Measurements from ENCODE around the gene ZMYND10.

ZMYND10 gene

DNA sequence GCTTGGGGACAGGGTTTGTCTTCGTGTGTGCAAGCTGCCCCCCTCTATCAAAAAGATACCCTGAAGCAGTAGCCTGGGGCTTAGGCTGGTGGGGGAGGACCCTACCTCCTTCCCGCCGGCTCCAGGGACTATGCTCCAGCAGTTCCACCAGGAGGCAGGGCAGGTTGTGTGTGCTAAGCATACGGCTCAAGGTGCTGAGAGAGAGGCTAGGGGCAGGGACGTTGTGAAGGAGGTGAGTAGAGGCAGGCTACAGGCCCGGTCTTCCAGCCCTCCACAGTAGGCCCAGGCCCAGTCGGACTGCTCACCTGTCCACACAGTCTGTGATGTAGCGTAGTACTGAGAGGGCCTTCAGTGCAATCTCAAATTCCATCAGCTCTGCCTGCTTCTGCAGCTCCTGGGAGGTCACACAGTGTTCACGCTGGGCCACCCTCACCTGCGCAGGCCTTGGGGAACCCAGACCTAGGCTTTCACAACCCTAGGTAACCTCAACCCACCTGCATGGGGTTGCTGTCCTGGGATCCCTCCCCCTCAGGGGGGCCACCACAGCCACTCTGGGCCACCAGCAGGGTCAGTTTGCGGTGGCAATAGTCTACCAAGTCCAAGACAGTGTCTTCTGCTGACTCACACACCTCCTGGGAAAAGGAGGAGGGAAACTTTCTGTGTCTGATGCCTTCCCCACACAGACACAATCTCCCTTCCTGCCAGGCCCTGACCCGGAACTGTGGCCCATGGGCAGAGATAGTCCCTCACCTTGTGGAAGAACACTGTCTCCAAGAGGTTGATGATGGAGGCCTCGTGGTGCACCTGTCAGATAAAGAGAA, 2.5 kb downstream of the ZMYND10 start:
- DNase-seq, result no peak

DNA sequence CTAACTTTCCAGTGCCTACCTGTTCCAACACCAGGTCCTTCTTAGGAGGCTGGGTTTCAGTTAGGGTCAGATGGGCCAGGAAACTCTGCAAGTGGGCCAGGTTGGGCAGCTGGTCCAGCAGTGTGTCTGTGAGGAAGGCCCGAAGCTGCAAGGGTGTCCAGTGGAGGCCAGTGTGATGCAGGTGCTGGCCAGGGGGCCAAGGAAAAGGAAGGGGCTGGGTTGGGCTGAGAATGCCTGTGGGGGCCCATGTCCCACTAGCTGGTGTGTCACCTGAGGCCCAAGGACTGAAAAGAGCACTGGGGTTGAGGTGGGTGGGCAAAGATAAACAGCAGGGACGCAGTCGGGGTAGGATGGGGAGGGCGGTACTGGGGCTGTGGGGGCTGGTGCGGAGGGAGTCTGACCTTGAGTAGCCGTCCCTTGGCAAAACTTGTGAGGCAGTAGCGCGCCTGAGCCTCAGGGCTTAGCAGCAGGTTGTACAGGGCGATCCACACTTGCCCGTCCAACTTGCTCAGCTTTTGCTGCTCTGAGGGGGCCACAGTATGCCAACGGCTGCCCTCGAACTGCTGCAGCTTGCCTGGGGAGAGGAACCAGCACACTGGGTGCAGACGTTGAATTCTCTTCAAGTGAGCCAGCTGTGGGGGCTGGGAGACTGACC, 3.4 kb downstream of the ZMYND10 start:
- DNase-seq, result no peak

DNA sequence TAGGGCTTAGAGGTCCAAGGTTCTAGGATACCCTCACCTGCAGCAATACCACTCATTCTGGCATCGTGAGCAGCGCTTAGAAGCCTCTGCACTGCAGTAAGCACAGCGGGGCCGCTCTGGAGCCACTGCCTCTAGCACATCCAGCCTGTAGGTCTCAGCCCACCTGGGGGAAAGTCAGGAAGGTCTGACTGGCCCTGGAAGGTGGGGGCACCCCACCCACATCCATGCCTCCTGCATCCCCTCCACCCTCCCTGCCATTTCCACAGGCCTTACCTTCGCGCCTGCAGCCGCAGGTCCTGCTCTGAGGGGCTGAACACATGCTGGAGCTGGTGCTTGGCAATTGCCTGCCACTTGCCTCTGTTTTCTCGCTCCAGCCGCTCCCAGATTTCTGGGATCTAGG, 4.0 kb downstream of the ZMYND10 start:
- DNase-seq, result no peak

DNA sequence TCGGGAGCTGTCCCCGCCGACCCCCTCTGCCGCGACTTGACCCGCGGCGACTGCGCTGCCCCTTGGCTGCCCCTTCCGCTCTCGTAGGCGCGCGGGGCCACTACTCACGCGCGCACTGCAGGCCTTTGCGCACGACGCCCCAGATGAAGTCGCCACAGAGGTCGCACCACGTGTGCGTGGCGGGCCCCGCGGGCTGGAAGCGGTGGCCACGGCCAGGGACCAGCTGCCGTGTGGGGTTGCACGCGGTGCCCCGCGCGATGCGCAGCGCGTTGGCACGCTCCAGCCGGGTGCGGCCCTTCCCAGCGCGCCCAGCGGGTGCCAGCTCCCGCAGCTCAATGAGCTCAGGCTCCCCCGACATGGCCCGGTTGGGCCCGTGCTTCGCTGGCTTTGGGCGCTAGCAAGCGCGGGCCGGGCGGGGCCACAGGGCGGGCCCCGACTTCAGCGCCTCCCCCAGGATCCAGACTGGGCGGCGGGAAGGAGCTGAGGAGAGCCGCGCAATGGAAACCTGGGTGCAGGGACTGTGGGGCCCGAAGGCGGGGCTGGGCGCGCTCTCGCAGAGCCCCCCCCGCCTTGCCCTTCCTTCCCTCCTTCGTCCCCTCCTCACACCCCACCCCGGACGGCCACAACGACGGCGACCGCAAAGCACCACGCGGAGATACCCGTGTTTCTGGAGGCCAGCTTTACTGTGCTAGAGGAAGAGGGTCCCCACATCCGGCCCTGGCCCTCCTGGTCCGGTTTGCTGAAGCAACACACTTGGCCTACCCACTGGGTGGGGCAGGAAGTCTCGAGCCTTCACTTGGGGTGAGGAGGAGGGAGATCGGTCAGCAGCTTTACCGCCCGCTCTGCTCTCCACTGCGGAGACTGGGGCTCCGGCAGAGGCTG, 4.8 kb downstream of the ZMYND10 start, which contains the start of gene RASSF1:
Gene RASSF1 (minus strand): TSS at position 389 of the 882 bp plus-strand sequence. CDS start 31 bp downstream, at position 358.
- DNase-seq, result no peak

DNA sequence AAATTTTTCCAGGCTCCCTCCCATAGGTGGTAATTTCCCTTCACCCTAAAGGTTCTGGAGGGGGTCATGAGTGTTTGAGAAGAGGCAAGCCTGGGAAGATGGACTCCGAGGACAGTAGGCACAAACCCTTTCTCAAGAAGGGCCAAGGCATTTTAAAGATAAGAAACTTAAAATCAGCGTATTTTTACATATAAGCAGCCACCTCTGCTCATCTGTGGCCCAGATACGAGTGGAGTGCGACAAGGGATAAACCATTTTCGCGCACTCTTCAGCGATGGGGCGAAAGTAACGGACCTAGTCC, 5.4 kb downstream of the ZMYND10 start:
- no peak for DNase-seq

DNA sequence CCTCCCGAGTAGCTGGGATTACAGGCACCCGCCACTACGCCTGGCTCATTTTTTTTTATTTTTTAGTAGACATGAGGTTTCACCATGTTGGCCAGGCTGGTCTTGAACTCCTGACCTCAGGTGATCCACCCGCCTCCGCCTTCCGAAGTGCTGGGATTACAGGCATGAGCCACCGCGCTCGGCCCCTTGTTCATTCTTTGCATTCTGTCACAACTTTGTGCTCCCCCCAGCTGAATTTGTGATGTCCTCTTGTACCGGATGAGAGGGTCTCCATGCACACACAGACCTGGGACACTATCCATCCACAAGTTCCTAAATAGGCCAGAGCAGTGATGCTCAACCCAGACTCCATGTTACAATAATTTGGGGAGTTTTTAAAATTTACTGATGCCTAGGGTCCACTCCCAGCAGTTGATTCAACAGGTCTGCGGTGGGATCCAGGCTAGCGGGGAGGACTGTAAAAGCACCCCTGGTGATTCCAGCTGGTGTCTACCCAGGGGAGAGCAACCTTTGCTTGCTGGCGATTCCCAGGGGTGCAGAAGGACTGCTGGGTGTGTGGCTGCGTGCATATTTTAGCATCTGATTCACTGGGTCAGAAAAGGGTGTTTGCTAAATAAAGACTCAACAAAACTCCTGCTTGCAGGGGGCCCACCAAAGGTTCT, 5.9 kb downstream of the ZMYND10 start:
- no peak for DNase-seq

DNA sequence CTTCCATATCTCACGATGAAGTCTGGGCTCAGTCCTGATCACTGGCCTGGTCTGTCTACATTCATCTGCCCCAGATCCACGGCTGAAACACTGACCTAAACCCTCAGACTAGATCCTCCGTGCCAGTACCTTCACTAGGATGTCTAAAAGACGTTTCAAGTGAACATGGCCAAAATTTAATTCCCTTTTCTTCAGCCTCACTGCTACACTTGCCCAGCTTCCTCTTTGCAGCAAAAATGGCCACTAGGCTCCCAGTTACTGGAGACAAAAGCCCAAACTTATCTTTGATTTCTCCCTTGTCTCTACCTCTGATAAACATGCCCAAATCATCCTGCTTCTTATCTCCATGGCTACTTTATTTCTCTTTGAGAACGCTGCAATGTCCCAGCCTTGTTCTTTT, 6.6 kb downstream of the ZMYND10 start:
- no peak for DNase-seq

DNA sequence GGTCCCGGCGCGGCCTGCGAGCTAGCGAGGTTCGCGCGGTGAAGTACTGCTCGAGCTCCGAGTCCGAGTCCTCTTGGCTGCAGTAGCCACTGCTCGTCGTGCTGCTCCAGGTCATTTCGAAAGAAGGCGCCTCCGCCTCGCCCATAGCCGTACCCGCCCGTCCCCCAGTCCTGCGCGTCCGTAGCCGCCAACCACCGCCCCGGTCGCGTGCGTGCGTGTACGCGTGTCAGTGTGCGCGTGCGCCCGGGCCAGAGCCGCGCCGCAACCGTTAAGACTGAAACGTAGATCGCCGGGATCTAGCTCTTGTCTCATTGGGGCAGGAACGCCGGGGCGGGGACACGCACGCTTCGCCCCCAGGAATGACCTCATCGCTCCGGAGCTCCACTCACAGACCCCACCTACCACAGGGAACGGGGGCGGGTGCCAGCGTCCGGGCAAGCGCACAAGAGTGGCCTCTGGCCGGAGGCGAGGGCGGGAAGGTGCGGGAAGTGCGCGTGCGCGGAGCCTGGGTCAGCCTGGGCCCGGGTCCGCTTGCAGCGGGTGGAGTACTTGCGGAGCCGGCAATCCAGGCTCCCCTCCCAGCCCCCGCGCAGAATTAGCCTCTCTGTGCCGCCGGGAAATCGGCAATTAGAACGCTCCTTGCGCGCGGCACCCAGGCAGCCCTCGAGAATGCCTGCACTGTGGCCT, 8.2 kb downstream of the ZMYND10 start:
- DNase-seq, result peak; percentile 87

DNA sequence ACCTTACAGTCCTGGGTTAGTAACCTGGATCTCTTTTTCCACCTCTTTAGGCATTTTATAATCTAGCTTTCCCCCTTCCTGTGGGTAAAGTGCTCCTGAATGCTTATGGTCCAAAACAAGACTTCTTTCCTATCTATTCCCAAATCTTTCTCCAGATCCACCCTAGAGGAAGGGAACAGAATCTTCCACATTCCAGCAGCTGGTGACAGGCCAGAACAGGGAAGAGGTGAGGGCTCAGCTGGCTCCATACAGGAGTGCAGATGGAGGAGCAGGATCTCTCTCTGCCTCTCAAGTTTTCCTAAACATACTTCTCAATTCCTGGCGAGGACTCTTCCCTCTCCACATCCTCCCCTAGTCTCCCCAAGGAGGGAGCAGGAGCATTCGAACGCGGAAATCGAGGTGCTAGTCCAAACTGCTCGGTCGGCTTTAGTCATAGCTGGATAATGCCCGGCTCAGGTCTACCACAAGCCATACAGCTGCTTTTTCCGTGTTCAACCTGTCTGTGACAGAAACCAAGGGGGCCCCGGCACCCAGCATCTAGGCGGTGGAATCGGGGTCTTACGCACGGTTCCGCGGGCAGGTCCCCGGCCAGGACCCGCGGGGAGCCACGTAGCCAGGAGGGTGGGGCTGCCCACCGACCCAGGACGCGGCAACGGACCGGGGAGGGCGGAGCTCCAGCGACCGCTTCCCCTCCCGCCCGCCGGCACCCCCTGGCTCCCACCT, 8.9 kb downstream of the ZMYND10 start:
- DNase-seq, result no peak

DNA sequence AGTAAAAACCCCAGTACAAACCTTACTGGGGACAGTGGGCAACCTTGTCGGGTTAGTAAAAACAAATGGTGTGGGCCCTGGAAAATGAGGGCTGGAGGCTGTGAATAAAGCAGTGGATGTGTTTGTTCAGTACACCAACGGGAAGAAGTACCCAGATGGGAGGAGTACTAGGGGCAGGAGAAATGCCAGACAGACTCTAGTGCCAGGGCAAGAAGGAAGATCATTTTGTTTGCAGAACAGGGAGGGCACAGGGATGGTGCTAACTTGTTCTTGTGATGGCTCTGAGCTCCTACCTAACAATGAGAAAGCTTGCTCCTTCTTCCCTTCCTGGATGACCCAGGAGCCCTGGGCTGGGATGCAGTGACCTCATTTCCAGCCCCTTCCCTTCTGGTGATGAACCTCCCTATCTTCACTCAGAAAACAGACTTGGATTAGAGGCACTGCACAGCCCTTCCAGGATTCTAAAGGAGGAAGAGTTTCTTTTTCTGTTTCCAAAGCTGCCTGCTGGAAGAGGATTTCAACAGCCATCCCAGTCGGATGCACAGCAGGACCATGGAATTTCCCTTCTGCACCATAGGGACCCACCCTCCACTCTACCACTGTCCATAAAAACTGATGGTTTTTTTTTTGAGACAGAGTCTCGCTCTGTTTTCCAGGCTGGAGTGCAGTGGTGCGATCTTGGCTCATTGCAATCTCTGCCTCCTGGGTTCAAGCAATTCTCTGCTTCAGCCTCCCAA, 11.0 kb downstream of the ZMYND10 start:
- DNase-seq, result no peak

DNA sequence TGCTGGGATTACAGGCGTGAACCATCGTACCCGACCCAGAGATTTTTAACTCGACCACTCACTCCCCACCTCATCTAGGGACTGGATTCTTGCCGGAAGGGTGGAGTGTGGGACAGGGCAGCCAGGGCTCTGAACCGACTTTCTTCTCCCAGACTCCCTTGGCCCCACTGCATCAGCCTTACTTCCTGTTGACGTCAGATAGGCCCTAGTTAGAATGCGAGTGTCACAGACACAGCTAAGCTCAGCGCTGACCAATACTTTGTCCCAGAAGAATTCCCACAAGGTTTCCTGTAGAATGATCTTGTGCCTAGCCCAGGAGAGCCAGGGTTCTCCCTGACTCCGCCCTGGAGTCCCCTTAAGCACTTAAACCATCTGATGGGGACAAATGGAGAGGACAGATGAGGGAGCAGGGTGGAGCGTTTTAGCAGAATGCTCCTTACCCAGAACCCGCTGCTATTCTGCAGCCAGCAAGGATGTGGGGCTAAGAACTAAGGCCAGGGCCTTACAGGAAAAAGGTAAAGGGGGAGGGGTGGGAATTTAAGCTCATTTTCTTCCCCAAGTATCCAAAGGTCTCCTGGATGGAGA, 11.7 kb downstream of the ZMYND10 start:
- DNase-seq, result no peak

DNA sequence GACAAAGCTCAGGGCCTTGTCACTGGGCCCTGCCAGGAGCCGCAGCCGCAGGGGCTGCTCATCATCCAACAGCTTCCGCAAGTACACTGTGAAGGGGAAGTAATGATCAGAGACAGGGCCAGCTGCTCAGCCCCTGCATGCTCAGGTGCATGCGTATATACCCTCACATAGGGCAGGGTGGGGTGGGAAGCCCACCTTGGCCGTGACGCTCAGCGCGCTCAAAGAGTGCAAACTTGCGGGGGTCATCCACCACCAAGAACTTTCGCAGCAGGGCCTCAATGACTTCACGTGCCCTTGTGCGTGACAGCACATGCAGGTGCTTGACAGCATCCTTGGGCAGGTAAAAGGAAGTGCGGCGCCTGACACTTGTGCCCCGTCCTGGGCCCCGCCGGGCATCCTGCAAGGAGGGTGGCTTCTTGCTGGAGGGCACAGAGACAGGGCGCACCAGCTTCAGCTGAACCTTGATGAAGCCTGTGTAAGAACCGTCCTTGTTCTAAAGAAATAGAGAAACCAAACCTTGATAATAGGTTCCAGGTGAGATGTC, 14.1 kb downstream of the ZMYND10 start:
- no peak for DNase-seq

DNA sequence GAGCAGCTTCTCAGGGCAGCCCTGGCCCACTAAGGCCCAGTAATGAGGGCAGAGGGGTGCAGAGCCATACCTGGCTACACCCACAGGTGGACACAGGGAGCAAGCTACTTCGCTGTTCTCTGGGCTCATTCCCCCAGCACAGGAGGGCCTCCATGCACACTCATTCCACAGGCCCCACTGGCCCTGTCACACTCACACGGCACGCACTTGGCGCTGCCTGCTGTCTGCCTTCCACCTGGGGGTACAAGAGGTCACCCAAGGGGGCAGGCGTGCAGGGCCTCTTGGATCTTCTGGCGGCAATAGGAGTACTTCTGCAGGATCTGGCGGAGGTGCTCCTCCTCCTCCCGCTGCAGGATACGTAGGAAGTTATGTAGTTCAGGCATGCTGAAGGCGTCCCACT, 15.2 kb downstream of the ZMYND10 start:
- DNase-seq, result no peak

DNA sequence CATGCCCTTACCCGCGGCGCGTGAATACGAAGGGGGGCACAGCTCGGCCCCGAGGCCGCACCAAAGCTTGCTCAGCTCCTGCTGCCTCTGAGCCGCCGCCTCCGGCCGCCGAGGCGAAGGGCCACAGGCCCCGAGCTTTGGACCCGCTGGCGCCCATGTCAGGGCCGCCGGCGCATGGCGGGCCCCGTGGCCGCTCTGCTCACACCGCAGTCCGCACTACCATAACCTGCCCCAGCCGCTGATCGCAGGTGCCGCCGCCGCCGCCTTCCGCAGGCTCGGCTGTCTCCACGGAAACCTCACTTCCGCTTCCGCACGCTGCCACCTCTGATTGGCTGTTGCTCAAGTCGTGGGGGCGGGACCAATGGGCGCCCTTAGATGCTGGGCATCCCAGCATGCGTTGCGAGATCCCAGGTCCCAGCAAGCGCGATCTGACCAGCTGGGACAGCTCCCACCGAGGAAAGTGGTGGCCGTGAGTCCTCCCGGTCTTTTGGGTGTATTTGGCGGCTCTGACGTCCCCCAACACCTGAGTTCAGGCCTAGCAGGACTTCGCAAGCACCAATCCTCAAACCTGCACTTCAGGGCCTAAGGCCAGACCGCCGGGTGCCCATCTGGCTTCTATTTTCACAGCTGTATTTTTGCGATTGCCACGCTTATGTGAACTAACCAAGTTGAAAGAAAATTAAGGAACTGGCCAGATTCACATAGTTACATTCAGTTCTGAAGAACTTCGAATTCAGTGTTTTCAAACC, 17.4 kb downstream of the ZMYND10 start, which contains the start of gene TUSC2:
Gene TUSC2 (minus strand): TSS at position 281 of the 749 bp plus-strand sequence. CDS start 124 bp downstream, at position 157.
- DNase-seq, result peak; percentile 82

DNA sequence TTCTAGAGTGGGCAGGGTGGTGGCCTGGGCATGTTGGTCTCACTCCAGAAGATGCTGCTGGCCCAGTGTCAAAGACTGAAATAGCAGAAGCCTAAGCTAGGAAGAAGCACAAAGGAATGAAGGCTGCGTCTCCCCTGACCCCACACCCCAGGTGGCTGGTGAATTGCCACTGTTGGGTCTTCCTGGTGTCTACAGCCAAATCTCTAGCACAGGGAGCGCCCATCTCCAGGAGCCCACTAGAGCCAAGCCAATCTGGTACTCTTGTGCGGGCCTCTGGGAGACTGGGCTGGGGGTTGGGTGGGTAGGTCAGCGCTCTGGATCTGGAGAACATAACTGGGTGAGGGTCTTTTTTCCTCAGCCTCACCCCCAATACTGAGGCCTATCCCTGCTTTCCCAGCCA, 18.4 kb downstream of the ZMYND10 start:
- no peak for DNase-seq

DNA sequence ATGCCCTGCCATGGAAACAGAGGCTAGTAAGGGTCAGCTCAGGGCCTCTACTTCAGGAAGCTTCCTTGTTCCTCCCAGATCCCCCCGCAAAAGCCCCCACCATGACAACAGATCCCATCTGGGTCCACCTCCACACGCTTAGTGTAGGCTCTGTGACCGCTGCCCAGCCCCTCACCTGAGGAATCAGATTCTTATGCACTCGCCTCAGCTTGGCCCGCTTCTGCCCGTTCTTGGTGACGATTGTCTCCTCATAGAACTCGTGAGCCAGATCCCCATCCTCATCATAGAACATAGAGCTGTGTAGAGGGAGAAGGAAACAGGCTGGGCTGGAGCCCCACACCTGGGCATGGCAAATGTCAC, 19.4 kb downstream of the ZMYND10 start:
- DNase-seq, result no peak

DNA sequence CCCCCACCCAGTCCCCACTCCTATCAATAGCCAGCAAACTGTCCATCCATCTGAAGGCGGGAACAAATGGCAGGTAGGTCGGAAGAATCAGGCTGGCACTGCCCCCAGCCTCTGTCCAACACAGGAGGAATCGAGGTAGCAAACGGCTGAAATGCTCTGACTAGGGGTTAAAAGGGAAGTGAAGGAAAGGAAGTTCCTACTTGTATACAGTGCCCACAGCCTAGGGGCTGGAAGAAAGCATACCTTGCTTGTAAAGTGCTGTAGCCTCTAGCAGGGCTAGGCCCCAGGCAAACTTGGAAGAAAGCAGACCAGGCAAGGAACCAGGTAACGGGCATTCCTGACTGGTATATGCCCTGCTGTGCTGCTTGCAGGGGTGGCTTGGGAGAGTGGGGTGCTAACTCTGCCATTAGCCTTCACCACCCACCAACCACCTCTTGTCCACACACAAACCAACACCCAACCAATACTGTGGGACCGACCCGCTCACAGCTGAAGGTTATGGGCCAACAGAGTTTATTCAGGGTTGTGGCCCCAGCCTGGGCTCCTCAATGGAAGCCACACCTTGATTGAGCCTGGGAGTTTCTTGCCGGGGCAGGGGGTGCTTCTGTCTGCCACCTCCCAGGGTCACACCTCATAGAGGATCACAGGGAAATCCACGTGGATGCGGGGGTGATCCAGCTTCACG, 19.9 kb downstream of the ZMYND10 start:
- no peak for DNase-seq

DNA sequence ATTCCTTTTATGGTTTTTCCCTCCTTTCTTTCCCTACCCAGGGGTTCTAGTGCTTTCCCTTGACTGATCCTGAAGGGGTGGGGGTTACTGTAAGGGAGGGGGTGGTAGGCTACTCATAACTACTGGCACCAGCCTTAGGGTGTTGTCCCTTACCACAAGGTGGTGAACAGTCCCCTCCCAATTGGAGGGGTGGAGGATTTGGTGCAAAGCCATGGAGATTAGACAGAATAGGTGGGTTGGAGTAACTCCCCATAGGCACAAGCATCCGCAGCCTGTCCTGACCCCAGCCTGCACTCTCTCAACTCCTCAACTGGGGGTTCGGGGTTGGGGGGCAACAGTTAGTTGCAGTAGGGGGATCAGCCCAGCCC, 20.4 kb downstream of the ZMYND10 start:
- no peak for DNase-seq
